SK-N-SH (cell line): ENCODE data around the gene CNDP2. TPM values are rescaled to one million over a fixed set of nuclear protein-coding genes. Genes with fewer than 3 reads are reported as not detected.

Experiments
- CTCF ChIA-PET: fragments of 300-600, 350-600 bp; formaldehyde crosslinking; extraction: SDS; loops from one replicate; lab custom pipeline; 2021; lab: Yijun Ruan, JAX
- POLR2A ChIA-PET: fragments of 350-600 bp; sonication (Branson Sonifier 250); formaldehyde crosslinking; extraction: SDS; loops from one replicate; lab custom pipeline; 2020; ENCODE audit warnings: antibody characterized with exemption, inconsistent platforms; lab: Yijun Ruan, JAX
- DNase-seq: peaks from one replicate; pipeline ENCODE4 v3.0.0; 2012
- H2AFZ ChIP-seq: fragments of 200-600 bp; sonication (generic); 2 replicates; pipeline ENCODE4 v1.8.1; 2016; ENCODE audit warnings: antibody characterized with exemption, mild to moderate bottlenecking, low read depth
- H3F3A ChIP-seq: fragments of 200-600 bp; sonication (generic); replicated peaks from 2 replicates; pipeline ENCODE3; 2016; ENCODE audit warnings: antibody characterized with exemption, mild to moderate bottlenecking; ENCODE audit not compliant: insufficient read depth
- H3K27ac ChIP-seq, 2 experiments: fragments of 200-500 bp in 1 of 2; fragments of 200-600 bp in 1 of 2; sonication (Bioruptor generic) in 1 of 2; sonication (generic), shearing (Covaris generic) in 1 of 2; 2 replicates each; pipeline versions ENCODE4 v1.5.1 to v1.6.1; 2014 to 2016; ENCODE audit warnings: low read depth in 2 of 2, inconsistent platforms in 1 of 2, low read length in 1 of 2, mild to moderate bottlenecking in 1 of 2, mixed read lengths in 1 of 2
- H3K27me3 ChIP-seq: fragments of 200-600 bp; sonication (generic), shearing (Covaris generic); 2 replicates; pipeline ENCODE4 v1.6.1; 2016; ENCODE audit warnings: mixed run types; ENCODE audit not compliant: insufficient read depth
- H3K36me3 ChIP-seq, 2 experiments: fragments of 200-500 bp in 1 of 2; fragments of 200-600 bp in 1 of 2; sonication (Bioruptor generic) in 1 of 2; sonication (generic) in 1 of 2; replicated peaks in 1 of 2; 2 replicates each; pipeline versions ENCODE3 to v1.5.1; 2014 to 2016; ENCODE audit warnings: low read length in 1 of 2, mild to moderate bottlenecking in 1 of 2; ENCODE audit not compliant: insufficient read depth in 2 of 2, control insufficient read depth in 1 of 2
- H3K4me1 ChIP-seq, 2 experiments: fragments of 200-500 bp in 1 of 2; fragments of 200-600 bp in 1 of 2; sonication (Bioruptor generic) in 1 of 2; sonication (generic), shearing (Covaris generic) in 1 of 2; 2 replicates each; pipeline versions ENCODE4 v1.5.1 to v1.6.1; 2014 to 2016; ENCODE audit warnings: low read depth in 1 of 2, low read length in 1 of 2, mixed run types in 1 of 2; ENCODE audit not compliant: insufficient read depth in 2 of 2, control insufficient read depth in 1 of 2
- H3K4me2 ChIP-seq: fragments of 200-600 bp; sonication (generic), shearing (Covaris generic); 2 replicates; pipeline ENCODE4 v1.6.1; 2017; ENCODE audit warnings: mixed run types
- H3K4me3 ChIP-seq, 2 experiments: fragments of 200-500 bp in 1 of 2; fragments of 200-600 bp in 1 of 2; sonication (Bioruptor generic) in 1 of 2; sonication (generic), shearing (Covaris generic) in 1 of 2; 2 replicates each; pipeline versions ENCODE4 v1.5.1 to v1.8.1; 2014 to 2016; ENCODE audit warnings: low read depth in 2 of 2, inconsistent platforms in 1 of 2, low read length in 1 of 2, mild to moderate bottlenecking in 1 of 2, mixed read lengths in 1 of 2, moderate library complexity in 1 of 2
- H3K79me2 ChIP-seq: fragments of 200-600 bp; sonication (generic); 2 replicates; pipeline ENCODE4 v1.8.1; 2017; ENCODE audit warnings: mild to moderate bottlenecking; ENCODE audit not compliant: insufficient read depth
- H3K9ac ChIP-seq: fragments of 200-600 bp; sonication (generic); 2 replicates; pipeline ENCODE4 v1.6.1; 2017; ENCODE audit warnings: mixed run types
- H3K9me2 ChIP-seq: fragments of 200-600 bp; sonication (generic); 2 replicates; pipeline ENCODE4 v1.6.1; 2017; ENCODE audit warnings: mixed run types
- H3K9me3 ChIP-seq: fragments of 200-600 bp; sonication (generic); 2 replicates; pipeline ENCODE4 v1.6.1; 2017; ENCODE audit warnings: mixed run types, mild to moderate bottlenecking, moderate library complexity
- H4K20me1 ChIP-seq: fragments of 200-600 bp; sonication (generic); 2 replicates; pipeline ENCODE4 v1.6.1; 2017; ENCODE audit warnings: mild to moderate bottlenecking, mixed run types; ENCODE audit not compliant: insufficient read depth
- CHD2 ChIP-seq: fragments of 150-350 bp; IDR thresholded peaks from 2 replicates; pipeline ENCODE4 v1.6.1; 2018; ENCODE audit warnings: low read length; ENCODE audit not compliant: partially characterized antibody
- CTCF ChIP-seq: fragments of 200-600 bp; sonication (generic); IDR thresholded peaks from 2 replicates; pipeline ENCODE4 v1.6.1; 2017; ENCODE audit warnings: antibody characterized with exemption, mild to moderate bottlenecking, moderate library complexity
- ELF1 ChIP-seq: IDR thresholded peaks from 2 replicates; pipeline ENCODE4 v1.4.0; 2012
- EP300 ChIP-seq, 2 experiments: IDR thresholded peaks; 2 replicates each; pipeline versions ENCODE4 v1.4.0 to v1.6.1; 2012; ENCODE audit warnings: borderline replicate concordance in 1 of 2, low read depth in 1 of 2, low read length in 1 of 2
- FOXJ3 ChIP-seq: sonication (generic); formaldehyde crosslinking; IDR thresholded peaks from 2 replicates; pipeline ENCODE4 v1.5.1; 2020; ENCODE audit warnings: mild to moderate bottlenecking, missing genetic modification reagents
- GABPA ChIP-seq: IDR thresholded peaks from 2 replicates; pipeline ENCODE4 v1.4.0; 2012; ENCODE audit warnings: low read depth, mild to moderate bottlenecking
- JUND ChIP-seq: IDR thresholded peaks from 2 replicates; pipeline ENCODE4 v1.4.0; 2012
- MEF2A ChIP-seq: IDR thresholded peaks from 2 replicates; pipeline ENCODE4 v1.4.0; 2012; ENCODE audit warnings: low read depth, borderline replicate concordance
- NFIC ChIP-seq: IDR thresholded peaks from 2 replicates; pipeline ENCODE4 v1.4.0; 2012; ENCODE audit warnings: borderline replicate concordance
- NRF1 ChIP-seq: IDR thresholded peaks from 2 replicates; pipeline ENCODE4 v1.6.1; 2012; ENCODE audit warnings: low read depth, mild to moderate bottlenecking, low read length
- POLR2AphosphoS5 ChIP-seq: IDR thresholded peaks from 2 replicates; pipeline ENCODE4 v1.6.1; 2012; ENCODE audit warnings: low read depth, low read length
- RCOR1 ChIP-seq: fragments of 150-350 bp; IDR thresholded peaks from 2 replicates; pipeline ENCODE4 v1.6.1; 2017; ENCODE audit warnings: antibody characterized with exemption, low read length
- REST ChIP-seq: IDR thresholded peaks from 2 replicates; pipeline ENCODE4 v1.6.1; 2012; ENCODE audit warnings: mild to moderate bottlenecking, low read depth, low read length, moderate library complexity
- RXRA ChIP-seq: IDR thresholded peaks from 2 replicates; pipeline ENCODE4 v1.4.0; 2012; ENCODE audit warnings: low read depth, mild to moderate bottlenecking, borderline replicate concordance
- TCF12 ChIP-seq: IDR thresholded peaks from 2 replicates; pipeline ENCODE4 v1.4.0; 2012
- WGBS: methylation state at CpG from one replicate; pipeline ENCODE4 v1.1.6; 2017; ENCODE audit warnings: low lambda C conversion rate; 5-methylcytosine and 5-hydroxymethylcytosine counted together
- polyA plus RNA-seq, 3 experiments: library from polyadenylated mRNA; depleted of rRNA; stranded (reverse); fragments of >200 nt; gene quantifications; 2 replicates each; pipeline ENCODE4 v1.2.3, GENCODE V29; 2012
- TF ChIP-seq, protein P1 (sequence below): fragments of 150-350 bp; IDR thresholded peaks from 2 replicates; pipeline ENCODE4 v1.6.1; 2017; ENCODE audit warnings: antibody characterized with exemption, low read length, low read depth, borderline replicate concordance

Gene CNDP2
- polyA plus RNA-seq, 1 of the 3 experiments (the other 2 are of a cell fraction) = 78.5 TPM

- no peak for TF ChIP-seq REST
Measured at GRCh38 chr18:74569401-74569800, 73.2 kb downstream of the CNDP2 start (continued).

DNA sequence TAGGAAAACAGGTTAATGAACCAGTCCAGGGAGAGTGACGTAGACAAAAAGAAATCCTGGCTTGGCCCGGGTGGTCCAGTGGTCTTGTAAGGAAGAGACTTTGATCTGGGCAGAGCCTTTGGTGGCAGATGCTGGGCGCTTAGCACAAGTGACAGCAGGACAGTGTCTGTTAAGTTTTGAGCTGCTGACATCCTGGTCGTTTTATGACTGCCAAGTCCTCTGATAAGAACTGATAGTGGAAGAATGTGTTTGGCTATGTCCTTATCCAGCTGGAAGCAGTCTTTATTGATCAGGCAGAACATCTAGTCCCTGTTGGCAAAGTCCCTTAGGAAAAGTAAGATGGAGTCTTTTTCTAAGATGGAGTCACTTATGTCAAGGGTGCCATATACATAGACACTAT lies 74.1 kb downstream of the CNDP2 start:
- TF ChIP-seq TCF12 (no peak), RXRA (no peak), CTCF (no peak)
- TF ChIP-seq, protein P1, sequence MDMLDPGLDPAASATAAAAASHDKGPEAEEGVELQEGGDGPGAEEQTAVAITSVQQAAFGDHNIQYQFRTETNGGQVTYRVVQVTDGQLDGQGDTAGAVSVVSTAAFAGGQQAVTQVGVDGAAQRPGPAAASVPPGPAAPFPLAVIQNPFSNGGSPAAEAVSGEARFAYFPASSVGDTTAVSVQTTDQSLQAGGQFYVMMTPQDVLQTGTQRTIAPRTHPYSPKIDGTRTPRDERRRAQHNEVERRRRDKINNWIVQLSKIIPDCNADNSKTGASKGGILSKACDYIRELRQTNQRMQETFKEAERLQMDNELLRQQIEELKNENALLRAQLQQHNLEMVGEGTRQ = no peak
- DNase-seq = no peak
- no peak overlapping the region for H3K4me2 ChIP-seq
- H3K9ac ChIP-seq = no peak overlapping the region
- no peaks in the 10 kb centered on the region for H3K9me3 ChIP-seq
- ChIA-PET CTCF (interaction anchor here (0.6 kb wide), 1 partner anchor 1803 kb away, joined by 3 read pairs; no protein-coding TSS in a partner anchor), POLR2A (no interaction called here)
- H3K27ac ChIP-seq = no peak overlapping the region
- no peaks in the 10 kb centered on the region for H3K27me3 ChIP-seq
- H4K20me1 ChIP-seq = no peaks in the 10 kb centered on the region
- H2AFZ ChIP-seq = no peak overlapping the region
- H3F3A ChIP-seq = no peaks in the 10 kb centered on the region
- H3K9me2 ChIP-seq = no peaks in the 10 kb centered on the region
- H3K36me3 ChIP-seq = no peaks in the 10 kb centered on the region
- H3K4me1 ChIP-seq = no peaks in the 10 kb centered on the region
- WGBS = 16% methylated on average over 4 of the region's 4 CpGs
- H3K79me2 ChIP-seq = no peaks in the 10 kb centered on the region
- H3K4me3 ChIP-seq = no peak overlapping the region

- Histone ChIP-seq H3K9me2 (no peaks in the 10 kb centered on the region), H3K4me1 (peaks cover 0 to 1% of the 10 kb centered on the region in 2 experiments; a peak in 1 of 4 replicates), H3K4me3 (no peak overlapping the region), H3K9me3 (no peaks in the 10 kb centered on the region), H3K9ac (no peak overlapping the region), H3K27ac (no peak overlapping the region), H4K20me1 (no peaks in the 10 kb centered on the region), H3K79me2 (no peaks in the 10 kb centered on the region), H3F3A (no peaks in the 10 kb centered on the region), H3K36me3 (no peaks in the 10 kb centered on the region), H3K4me2 (no peak overlapping the region), H2AFZ (no peak overlapping the region), H3K27me3 (no peaks in the 10 kb centered on the region)
- POLR2A ChIA-PET = no interaction called here
- CTCF ChIA-PET = interaction anchor here (0.9 to 1.3 kb wide), 2 partner anchors 20 to 229 kb away, joined by 3 read pairs; no protein-coding TSS in a partner anchor
- no peak for DNase-seq
- WGBS = 44% methylated on average over 8 of the region's 12 CpGs
- no peak for TF ChIP-seq RCOR1
- TF ChIP-seq, protein P1 = no peak
- no peak for TF ChIP-seq CHD2
- TF ChIP-seq TCF12 = no peak
- TF ChIP-seq ELF1 = no peak
- TF ChIP-seq GABPA = no peak
- no peak for TF ChIP-seq NRF1
- no peak for TF ChIP-seq MEF2A
- TF ChIP-seq EP300 (IDR thresholded peaks at IDR 0.05; ENCODE audit: borderline replicate concordance in 1 of 2, low read depth in 1 of 2, low read length in 1 of 2) = no peak
- no peak for TF ChIP-seq JUND
- TF ChIP-seq FOXJ3 (CRISPR knock-in tag) = no peak
- no peak for TF ChIP-seq POLR2AphosphoS5
- no peak for TF ChIP-seq NFIC
Measured at GRCh38 chr18:74571895-74572680, 75.9 kb downstream of the CNDP2 start.
